ENCODE data around the gene PGS1.

PGS1 gene

DNA sequence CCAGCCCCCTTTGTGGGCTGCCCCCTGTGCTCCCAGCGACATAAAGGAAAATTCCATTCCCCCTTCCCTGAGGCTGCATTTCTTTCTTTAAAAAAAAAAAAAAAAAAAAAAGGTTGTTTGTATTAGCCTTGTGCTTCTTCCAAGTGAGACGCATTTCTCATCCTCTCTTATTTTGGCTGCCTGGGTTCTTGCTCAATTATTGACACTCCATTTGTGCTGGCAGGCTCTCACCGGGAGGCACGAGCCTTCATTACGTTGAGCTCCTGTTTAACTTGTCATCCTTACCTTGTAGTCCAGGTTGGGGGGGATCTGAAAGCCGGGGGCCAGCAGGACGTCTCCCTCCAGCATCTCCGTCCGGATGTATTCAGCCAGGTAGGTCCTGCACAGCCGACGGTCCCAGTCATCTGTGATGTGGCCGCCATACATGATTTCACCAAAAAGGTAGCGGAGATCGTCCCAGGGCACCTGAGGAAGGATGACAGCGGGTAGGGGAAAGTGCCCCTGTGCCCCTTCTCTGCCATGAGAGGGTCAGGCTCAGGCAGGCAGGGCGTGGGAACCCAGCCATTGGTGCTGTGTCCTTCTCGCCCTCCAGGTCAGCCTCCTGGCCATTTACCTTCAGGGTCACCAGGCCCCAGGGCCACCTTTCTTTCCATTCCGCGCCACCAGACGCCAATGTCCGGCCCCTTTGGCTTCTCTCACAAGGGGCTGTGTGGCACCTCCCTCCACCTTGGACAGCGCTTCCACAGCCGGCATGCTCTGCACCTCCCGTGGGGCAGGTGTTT is 50.6 kb downstream of the PGS1 start:
- Histone ChIP-seq H3K4me2 (ENCODE audit: low read length) (no peak overlapping the region), H3K56ac (ENCODE audit: low read length) (no peak overlapping the region), H3K27me3 (ENCODE audit: insufficient read depth, low read length, poor library complexity) (no peaks in the 10 kb centered on the region), H2BK120ac (ENCODE audit: low read depth, low read length) (no peak overlapping the region), H3K4ac (ENCODE audit: low read depth, low read length) (no peak overlapping the region), H3K9ac (ENCODE audit: low read length) (no peak overlapping the region), H2BK5ac (ENCODE audit: low read length) (no peak overlapping the region), H3K79me1 (ENCODE audit: low read length) (no peaks in the 10 kb centered on the region), H4K8ac (ENCODE audit: low read depth, low read length) (no peak overlapping the region), H2AK5ac (ENCODE audit: low read length) (no peak overlapping the region), H3K36me3 (ENCODE audit: control insufficient read depth, insufficient read depth, low read length) (peaks cover 4% of the 10 kb centered on the region), H3K18ac (ENCODE audit: low read length) (no peak overlapping the region), H3K4me1 (ENCODE audit: control insufficient read depth, low read depth, low read length) (no peaks in the 10 kb centered on the region), H2BK15ac (replicated peaks; ENCODE audit: low read depth) (no peak overlapping the region), H4K5ac (ENCODE audit: low read length) (no peak overlapping the region), H3K23ac (ENCODE audit: low read length) (no peak overlapping the region), H3K79me2 (ENCODE audit: control insufficient read depth, insufficient read depth, low read length) (no peaks in the 10 kb centered on the region), H3K4me3 (ENCODE audit: low read length) (no peak overlapping the region), H3K27ac (ENCODE audit: low read depth, low read length) (no peak overlapping the region)
- no peak for DNase-seq
- WGBS (ENCODE audit: extremely low coverage, insufficient coverage, low lambda C conversion rate): no CpG with 5 or more reads among the region's 24 CpGs

DNA sequence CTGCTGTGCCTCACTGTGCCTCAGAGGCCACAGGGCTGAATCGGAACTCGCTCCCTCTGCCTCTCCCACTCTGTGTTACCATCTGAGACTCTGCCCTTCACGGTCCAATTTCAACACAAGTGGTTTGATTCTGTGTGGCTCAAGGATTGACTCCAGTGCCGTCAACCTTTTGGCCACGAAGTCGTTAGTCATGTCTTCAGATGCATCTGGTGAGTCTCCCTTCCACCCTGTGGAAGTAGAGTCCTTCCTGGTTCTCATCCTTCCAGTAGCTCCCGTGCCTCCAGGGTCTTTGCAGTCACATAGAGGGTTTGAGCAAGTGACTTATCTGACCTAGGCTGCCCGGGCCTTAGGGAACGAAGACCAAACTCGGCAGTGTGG is 51.2 kb downstream of the PGS1 start:
- no peak overlapping the region for H3K4me3 ChIP-seq (ENCODE audit: low read length)
- no peak overlapping the region for H3K56ac ChIP-seq (ENCODE audit: low read length)
- H3K79me2 ChIP-seq (ENCODE audit: control insufficient read depth, insufficient read depth, low read length): no peaks in the 10 kb centered on the region
- no peak overlapping the region for H2AK5ac ChIP-seq (ENCODE audit: low read length)
- no peak overlapping the region for H4K8ac ChIP-seq (ENCODE audit: low read depth, low read length)
- WGBS (ENCODE audit: extremely low coverage, insufficient coverage, low lambda C conversion rate): no CpG with 5 or more reads among the region's 10 CpGs
- H3K27me3 ChIP-seq (ENCODE audit: insufficient read depth, low read length, poor library complexity): no peaks in the 10 kb centered on the region
- no peak overlapping the region for H3K23ac ChIP-seq (ENCODE audit: low read length)
- no peak overlapping the region for H2BK15ac ChIP-seq (replicated peaks; ENCODE audit: low read depth)
- no peak overlapping the region for H2BK120ac ChIP-seq (ENCODE audit: low read depth, low read length)
- no peak overlapping the region for H3K27ac ChIP-seq (ENCODE audit: low read depth, low read length)
- no peaks in the 10 kb centered on the region for H3K4me1 ChIP-seq (ENCODE audit: control insufficient read depth, low read depth, low read length)
- H3K4ac ChIP-seq (ENCODE audit: low read depth, low read length): no peak overlapping the region
- no peak overlapping the region for H3K18ac ChIP-seq (ENCODE audit: low read length)
- H3K36me3 ChIP-seq (ENCODE audit: control insufficient read depth, insufficient read depth, low read length): peaks cover 2% of the 10 kb centered on the region
- H3K4me2 ChIP-seq (ENCODE audit: low read length): no peak overlapping the region
- H3K9ac ChIP-seq (ENCODE audit: low read length): no peak overlapping the region
- H3K79me1 ChIP-seq (ENCODE audit: low read length): no peaks in the 10 kb centered on the region
- H4K5ac ChIP-seq (ENCODE audit: low read length): no peak overlapping the region
- no peak overlapping the region for H2BK5ac ChIP-seq (ENCODE audit: low read length)
- no peak for DNase-seq

DNA sequence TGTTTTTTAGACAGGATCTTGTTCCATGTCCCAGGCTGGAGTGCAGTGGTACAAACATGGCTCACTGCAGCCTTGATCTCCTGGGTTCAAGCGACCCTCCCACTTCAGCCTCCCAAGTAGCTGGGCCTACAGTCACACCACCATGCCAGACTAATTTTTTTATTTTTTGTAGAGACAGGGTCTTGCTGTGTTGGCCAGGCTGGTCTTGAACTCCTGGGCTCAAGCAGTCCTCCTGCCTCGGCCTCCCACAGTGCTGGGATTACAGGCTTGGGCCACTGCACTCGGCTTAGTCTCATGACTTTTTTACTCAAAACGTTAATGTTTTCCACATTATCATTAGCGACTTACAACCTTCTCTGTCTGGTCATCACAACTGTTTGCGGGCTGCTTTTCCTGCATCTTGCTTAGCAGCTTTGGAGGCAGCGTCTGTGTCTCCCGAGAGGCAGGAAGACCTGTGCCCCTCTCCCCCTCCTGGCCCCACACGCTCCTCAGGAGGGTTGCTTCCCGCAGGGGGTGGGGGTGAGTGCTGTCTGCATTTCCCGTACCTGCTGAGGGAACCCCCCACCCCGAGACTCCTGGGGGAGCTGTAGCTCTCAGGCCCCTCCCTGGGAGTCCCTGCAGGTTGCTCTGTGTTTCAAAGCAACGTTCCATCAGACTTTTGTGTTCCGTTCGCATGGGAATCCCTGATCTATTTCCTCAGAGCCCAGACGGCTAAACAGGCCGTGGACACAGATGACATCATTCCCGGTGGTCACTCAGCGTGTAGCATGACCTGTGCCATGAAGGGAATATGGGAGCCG is 52.6 kb downstream of the PGS1 start:
- Histone ChIP-seq H3K4me3 (ENCODE audit: low read length) (no peak overlapping the region), H3K23ac (ENCODE audit: low read length) (no peak overlapping the region), H2BK5ac (ENCODE audit: low read length) (no peak overlapping the region), H3K79me1 (ENCODE audit: low read length) (no peaks in the 10 kb centered on the region), H3K79me2 (ENCODE audit: control insufficient read depth, insufficient read depth, low read length) (no peaks in the 10 kb centered on the region), H3K36me3 (ENCODE audit: control insufficient read depth, insufficient read depth, low read length) (no peaks in the 10 kb centered on the region), H3K56ac (ENCODE audit: low read length) (no peak overlapping the region), H2BK15ac (replicated peaks; ENCODE audit: low read depth) (no peak overlapping the region), H3K4ac (ENCODE audit: low read depth, low read length) (no peak overlapping the region), H4K8ac (ENCODE audit: low read depth, low read length) (no peak overlapping the region), H2BK120ac (ENCODE audit: low read depth, low read length) (no peak overlapping the region), H2AK5ac (ENCODE audit: low read length) (no peak overlapping the region), H4K5ac (ENCODE audit: low read length) (no peak overlapping the region), H3K4me1 (ENCODE audit: control insufficient read depth, low read depth, low read length) (no peaks in the 10 kb centered on the region), H3K9ac (ENCODE audit: low read length) (no peak overlapping the region), H3K18ac (ENCODE audit: low read length) (no peak overlapping the region), H3K27me3 (ENCODE audit: insufficient read depth, low read length, poor library complexity) (no peaks in the 10 kb centered on the region), H3K27ac (ENCODE audit: low read depth, low read length) (no peak overlapping the region), H3K4me2 (ENCODE audit: low read length) (no peak overlapping the region)
- DNase-seq: no peak
- WGBS (ENCODE audit: extremely low coverage, insufficient coverage, low lambda C conversion rate): no CpG with 5 or more reads among the region's 20 CpGs

DNA sequence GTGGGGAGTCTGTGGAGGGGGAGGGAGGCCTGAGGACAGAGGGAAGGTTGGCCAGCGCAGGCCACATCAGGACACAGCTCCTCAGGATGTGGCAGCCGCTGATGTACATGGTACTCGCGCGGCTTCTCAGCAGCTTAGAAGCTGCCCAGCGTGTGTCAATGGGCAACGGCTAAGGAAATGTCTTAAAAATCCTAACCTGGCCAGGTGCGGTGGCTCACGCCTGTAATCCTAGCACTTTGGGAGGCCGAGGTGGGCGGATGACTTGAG is 53.2 kb downstream of the PGS1 start:
- no peak overlapping the region for H3K27ac ChIP-seq (ENCODE audit: low read depth, low read length)
- WGBS (ENCODE audit: extremely low coverage, insufficient coverage, low lambda C conversion rate): no CpG with 5 or more reads among the region's 11 CpGs
- H2BK120ac ChIP-seq (ENCODE audit: low read depth, low read length): no peak overlapping the region

DNA sequence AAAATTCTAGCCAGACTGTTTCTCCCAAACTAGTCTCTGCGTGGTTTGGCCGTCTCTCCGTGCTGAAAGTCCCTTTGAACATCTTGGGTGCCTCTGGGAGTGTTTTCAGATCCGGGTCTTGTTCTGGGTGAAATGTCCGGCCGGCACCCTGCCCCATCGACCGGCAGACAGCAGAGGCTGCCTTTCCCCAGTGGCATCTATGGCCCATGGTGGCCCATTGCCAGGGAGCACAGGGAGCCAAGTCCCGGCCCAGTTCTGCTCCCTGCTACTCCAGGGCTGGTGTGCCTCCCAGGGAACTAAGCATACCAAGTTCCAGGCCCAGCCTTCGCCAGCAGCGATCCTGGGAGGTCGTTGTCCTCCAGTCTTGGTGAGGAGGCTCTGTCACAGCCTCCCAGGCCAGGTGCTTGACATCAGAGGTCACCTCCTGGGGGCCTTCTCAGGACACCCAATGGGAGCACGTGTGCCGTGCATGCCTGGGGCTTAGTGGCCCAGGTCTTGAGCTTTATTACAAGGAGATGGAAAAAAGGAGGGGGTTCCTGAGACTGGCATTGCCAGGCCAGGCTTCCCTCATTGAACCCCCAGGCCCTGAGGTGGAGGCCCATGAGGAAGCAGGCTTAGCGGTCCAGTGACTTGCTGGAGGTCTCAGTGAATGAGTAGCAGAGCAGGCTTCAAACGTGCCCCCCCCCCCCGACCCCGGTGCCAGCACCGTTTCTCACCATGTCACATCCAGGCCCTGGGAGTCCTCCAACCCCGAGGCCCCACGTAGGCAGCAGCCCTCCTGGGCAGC is 54.0 kb downstream of the PGS1 start:
- H3K36me3 ChIP-seq (ENCODE audit: control insufficient read depth, insufficient read depth, low read length): no peaks in the 10 kb centered on the region
- no peak overlapping the region for H3K56ac ChIP-seq (ENCODE audit: low read length)
- H2AK5ac ChIP-seq (ENCODE audit: low read length): no peak overlapping the region
- no peaks in the 10 kb centered on the region for H3K4me1 ChIP-seq (ENCODE audit: control insufficient read depth, low read depth, low read length)
- H4K8ac ChIP-seq (ENCODE audit: low read depth, low read length): no peak overlapping the region
- H3K4me3 ChIP-seq (ENCODE audit: low read length): no peak overlapping the region
- no peak overlapping the region for H3K18ac ChIP-seq (ENCODE audit: low read length)
- H3K27ac ChIP-seq (ENCODE audit: low read depth, low read length): no peak overlapping the region
- H2BK5ac ChIP-seq (ENCODE audit: low read length): no peak overlapping the region
- no peak for DNase-seq
- H3K4ac ChIP-seq (ENCODE audit: low read depth, low read length): no peak overlapping the region
- no peaks in the 10 kb centered on the region for H3K79me2 ChIP-seq (ENCODE audit: control insufficient read depth, insufficient read depth, low read length)
- H2BK120ac ChIP-seq (ENCODE audit: low read depth, low read length): no peak overlapping the region
- H3K79me1 ChIP-seq (ENCODE audit: low read length): no peaks in the 10 kb centered on the region
- H3K9ac ChIP-seq (ENCODE audit: low read length): no peak overlapping the region
- H4K5ac ChIP-seq (ENCODE audit: low read length): no peak overlapping the region
- no peak overlapping the region for H3K23ac ChIP-seq (ENCODE audit: low read length)
- no peaks in the 10 kb centered on the region for H3K27me3 ChIP-seq (ENCODE audit: insufficient read depth, low read length, poor library complexity)
- H3K4me2 ChIP-seq (ENCODE audit: low read length): no peak overlapping the region
- WGBS (ENCODE audit: extremely low coverage, insufficient coverage, low lambda C conversion rate): no CpG with 5 or more reads among the region's 21 CpGs
- no peak overlapping the region for H2BK15ac ChIP-seq (replicated peaks; ENCODE audit: low read depth)

More for the DNA sequence above, 53.2 kb downstream of the PGS1 start:
- Histone ChIP-seq H3K4ac (ENCODE audit: low read depth, low read length) (no peak overlapping the region), H2BK15ac (replicated peaks; ENCODE audit: low read depth) (no peak overlapping the region), H3K9ac (ENCODE audit: low read length) (no peak overlapping the region), H3K4me1 (ENCODE audit: control insufficient read depth, low read depth, low read length) (no peaks in the 10 kb centered on the region), H3K79me2 (ENCODE audit: control insufficient read depth, insufficient read depth, low read length) (no peaks in the 10 kb centered on the region), H2AK5ac (ENCODE audit: low read length) (no peak overlapping the region), H3K4me2 (ENCODE audit: low read length) (no peak overlapping the region), H3K23ac (ENCODE audit: low read length) (no peak overlapping the region), H3K27me3 (ENCODE audit: insufficient read depth, low read length, poor library complexity) (no peaks in the 10 kb centered on the region), H2BK5ac (ENCODE audit: low read length) (no peak overlapping the region), H4K8ac (ENCODE audit: low read depth, low read length) (no peak overlapping the region), H3K56ac (ENCODE audit: low read length) (no peak overlapping the region), H3K36me3 (ENCODE audit: control insufficient read depth, insufficient read depth, low read length) (no peaks in the 10 kb centered on the region), H4K5ac (ENCODE audit: low read length) (no peak overlapping the region), H3K18ac (ENCODE audit: low read length) (no peak overlapping the region), H3K4me3 (ENCODE audit: low read length) (no peak overlapping the region), H3K79me1 (ENCODE audit: low read length) (no peaks in the 10 kb centered on the region)
- no peak for DNase-seq
